Osteoblast (primary cell): ENCODE measurements around the gene CELA2A. TPM values are rescaled to one million over a fixed set of nuclear protein-coding genes. Genes with fewer than 3 reads are reported as not detected.
A peak's percentile ranks its signal among the peaks of the same experiment; 100 is the strongest.

Source experiments
- DNase-seq: peaks from one replicate; pipeline ENCODE4 v3.0.0; 2011; ENCODE audit warnings: low spot score, mixed read lengths; ENCODE audit not compliant: insufficient read length; ENCODE audit errors: missing footprints
- H2AFZ ChIP-seq: 2 replicates; pipeline ENCODE4 v1.6.0; 2011; ENCODE audit warnings: mild to moderate bottlenecking, low read length
- H3K27ac ChIP-seq: 2 replicates; pipeline ENCODE4 v1.5.1; 2011; ENCODE audit warnings: mild to moderate bottlenecking, low read depth, low read length, moderate library complexity
- H3K27me3 ChIP-seq: 2 replicates; pipeline ENCODE4 v1.6.0; 2012; ENCODE audit warnings: mild to moderate bottlenecking, control low read depth, inconsistent platforms, low read length, moderate library complexity; ENCODE audit not compliant: insufficient read depth
- H3K36me3 ChIP-seq: 2 replicates; pipeline ENCODE4 v1.5.1; 2011; ENCODE audit warnings: mild to moderate bottlenecking, low read length, control low read depth, moderate library complexity; ENCODE audit not compliant: insufficient read depth
- H3K4me1 ChIP-seq: 2 replicates; pipeline ENCODE4 v1.5.1; 2011; ENCODE audit warnings: mild to moderate bottlenecking, low read length, control low read depth, moderate library complexity; ENCODE audit not compliant: insufficient read depth
- H3K4me2 ChIP-seq: 2 replicates; pipeline ENCODE4 v1.6.0; 2011; ENCODE audit warnings: mild to moderate bottlenecking, low read length; ENCODE audit not compliant: insufficient read depth
- H3K4me3 ChIP-seq: fragments of 200-600 bp; sonication (generic); 3 replicates; pipeline ENCODE4 v1.5.1; 2012; ENCODE audit warnings: mild to moderate bottlenecking, low read length, inconsistent platforms; ENCODE audit not compliant: insufficient read depth
- H3K79me2 ChIP-seq: 2 replicates; pipeline ENCODE4 v1.6.0; 2012; ENCODE audit warnings: mild to moderate bottlenecking, low read length, control low read depth, inconsistent platforms; ENCODE audit not compliant: insufficient read depth
- H3K9me3 ChIP-seq: 2 replicates; pipeline ENCODE4 v1.5.1; 2011; ENCODE audit warnings: low read depth, low read length, control low read depth
- H4K20me1 ChIP-seq: 2 replicates; pipeline ENCODE4 v1.6.0; 2012; ENCODE audit warnings: mild to moderate bottlenecking, low read length, control low read depth; ENCODE audit not compliant: insufficient read depth
- CTCF ChIP-seq: IDR thresholded peaks from 2 replicates; pipeline ENCODE4 v1.5.1; 2011; ENCODE audit warnings: mild to moderate bottlenecking, low read depth, low read length, moderate library complexity; ENCODE audit errors: extremely low read depth
- total RNA-seq: library from RNA; depleted of rRNA; stranded (reverse); fragments of >200 nt; gene quantifications from 2 replicates; pipeline ENCODE4 v1.2.3, GENCODE V29; 2012

CELA2A gene
- total RNA-seq, 1 donor: not detected

- Histone ChIP-seq H4K20me1 (peaks cover 3% of the 10 kb centered on the region), H3K4me3 (no peak overlapping the region), H3K9me3 (no peaks in the 10 kb centered on the region), H3K4me1 (peaks cover 6% of the 10 kb centered on the region), H3K27ac (no peak overlapping the region), H2AFZ (no peak overlapping the region), H3K27me3 (no peaks in the 10 kb centered on the region), H3K79me2 (no peaks in the 10 kb centered on the region), H3K4me2 (no peak overlapping the region), H3K36me3 (no peaks in the 10 kb centered on the region)
- TF ChIP-seq CTCF: no peak
- DNase-seq: no peak
These were observed 53.1 kb downstream of the CELA2A start for GRCh38 chr1:15509586-15509985.

GRCh38 chr1:15510611-15511405 is 54.3 kb downstream of the CELA2A start:
- H3K9me3 ChIP-seq: no peaks in the 10 kb centered on the region
- peaks cover 6% of the 10 kb centered on the region for H3K4me1 ChIP-seq
- peak; percentile 86 for DNase-seq
- H2AFZ ChIP-seq: no peak overlapping the region
- H3K4me3 ChIP-seq: no peak overlapping the region
- TF ChIP-seq CTCF: no peak
- H3K27ac ChIP-seq: no peak overlapping the region
- peaks cover 3% of the 10 kb centered on the region for H4K20me1 ChIP-seq
- H3K4me2 ChIP-seq: no peak overlapping the region
- no peaks in the 10 kb centered on the region for H3K27me3 ChIP-seq
- H3K79me2 ChIP-seq: no peaks in the 10 kb centered on the region
- no peaks in the 10 kb centered on the region for H3K36me3 ChIP-seq

DNA sequence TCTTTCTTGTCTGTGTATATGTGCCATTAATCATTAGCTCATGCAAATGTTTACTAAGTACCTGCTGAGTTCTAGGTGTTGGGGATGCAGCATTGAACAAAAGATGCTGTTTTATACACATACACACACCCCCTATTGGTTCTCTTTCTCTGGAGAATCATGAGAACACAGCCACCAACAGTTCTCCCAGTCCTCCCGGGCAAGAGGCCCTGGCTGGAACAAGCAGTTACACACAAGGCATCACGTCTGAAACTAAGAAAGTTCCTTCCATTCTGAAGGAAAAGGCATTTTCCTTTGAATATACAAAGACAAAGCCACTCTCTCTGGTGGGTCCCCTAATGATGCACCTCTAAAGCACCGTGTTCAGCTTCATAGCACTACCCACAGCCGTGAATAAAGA is 56.7 kb downstream of the CELA2A start:
- Histone ChIP-seq H3K4me3 (no peak overlapping the region), H3K4me1 (peaks cover 6% of the 10 kb centered on the region)

More for the DNA sequence above, 56.7 kb downstream of the CELA2A start:
- TF ChIP-seq CTCF: no peak
- no peak overlapping the region for H3K27ac ChIP-seq
- H2AFZ ChIP-seq: no peak overlapping the region
- no peak for DNase-seq
- H3K27me3 ChIP-seq: no peaks in the 10 kb centered on the region
- no peaks in the 10 kb centered on the region for H3K79me2 ChIP-seq
- H4K20me1 ChIP-seq: peaks cover 3% of the 10 kb centered on the region
- no peaks in the 10 kb centered on the region for H3K9me3 ChIP-seq
- H3K36me3 ChIP-seq: peaks cover 3% of the 10 kb centered on the region
- H3K4me2 ChIP-seq: no peak overlapping the region
